Prostate gland (tissue), 2 donors: ENCODE data around the gene SEMA3A.

ENCODE experiments used
- CTCF ChIP-seq, 4 experiments: fragments of 200-600 bp in 2 of 4; fragments of 450-650 bp in 2 of 4; sonication (generic) in 2 of 4; IDR thresholded peaks; 1 replicate in 3 of 4; 2 replicates in 1 of 4; pipeline ENCODE4 v1.5.1; 2016 to 2019; ENCODE audit warnings: antibody characterized with exemption in 4 of 4, mild to moderate bottlenecking in 2 of 4, moderate library complexity in 2 of 4
- POLR2A ChIP-seq: fragments of 450-650 bp; IDR thresholded peaks from one replicate; pipeline ENCODE4 v1.6.1; 2016; ENCODE audit warnings: antibody characterized with exemption, mild to moderate bottlenecking
- POLR2AphosphoS5 ChIP-seq: sonication (generic); formaldehyde crosslinking; IDR thresholded peaks from one replicate; pipeline ENCODE4 v1.6.1; 2017; ENCODE audit warnings: antibody characterized with exemption

DNA sequence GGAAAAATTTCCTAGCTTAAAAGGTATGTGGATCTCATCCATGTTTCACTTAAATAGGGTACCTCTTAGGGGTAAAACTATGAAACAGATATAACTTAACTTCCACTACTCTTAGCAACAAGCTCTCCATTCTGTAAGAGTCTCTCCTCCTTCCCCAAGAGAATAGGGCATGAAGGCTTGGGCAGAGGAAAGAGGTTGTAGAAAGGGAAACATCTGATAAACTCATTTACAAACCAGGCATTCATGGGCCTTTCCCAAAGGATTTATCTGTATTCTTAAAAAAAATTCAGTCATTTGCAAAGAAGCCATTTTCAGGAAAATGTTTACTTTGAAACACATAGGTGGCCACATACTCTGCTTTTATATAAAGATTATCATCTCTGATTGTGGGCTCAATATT, 82.7 kb downstream of the SEMA3A start:
- no peak for TF ChIP-seq POLR2A
- TF ChIP-seq CTCF (IDR thresholded peaks at IDR 0.05) = no peak
- TF ChIP-seq POLR2AphosphoS5 = no peak
